Bronchus fibroblast of lung (primary cell): ENCODE results near the gene RUNDC3A. TPM values are rescaled to one million over a fixed set of nuclear protein-coding genes. Genes with fewer than 3 reads are reported as not detected.

Experiments
- total RNA-seq: library from RNA; depleted of rRNA; stranded (reverse); fragments of >200 nt; gene quantifications from 2 replicates; pipeline ENCODE4 v1.2.3, GENCODE V29; 2015

Gene RUNDC3A
- not detected in 2 replicates for total RNA-seq

GRCh38 chr17:44308320-44308818 is at the start of gene RUNDC3A:
RUNDC3A (plus strand) TSS chr17:44308601; CDS start chr17:44308833, 232 bp downstream.

GRCh38 chr17:44267818-44268490 is 40.4 kb upstream of the RUNDC3A start, which contains the start of gene SLC4A1:
SLC4A1 (minus strand) TSS chr17:44268135; CDS start chr17:44262866, 5,269 bp downstream.

GRCh38 chr17:44324571-44325275 is 16.3 kb downstream of the RUNDC3A start, which contains the start of gene SLC25A39:
SLC25A39 (minus strand) TSS chr17:44324823; CDS start chr17:44323562, 1,261 bp downstream.

GRCh38 chr17:44344939-44345453 is 36.6 kb downstream of the RUNDC3A start, which contains the start of gene GRN:
GRN (plus strand) TSS chr17:44345302; CDS start chr17:44349165, 3,863 bp downstream.

GRCh38 chr17:44363613-44364159 is 55.3 kb downstream of the RUNDC3A start, which contains the start of gene FAM171A2:
FAM171A2 (minus strand) TSS chr17:44363853; CDS start chr17:44363714, 139 bp downstream.

Other genes with a start within 250 kb of the RUNDC3A start
- 43.7 and 45.0 TPM in 2 replicates for gene LSM12, start 241.9 kb upstream of the RUNDC3A start, total RNA-seq
- gene G6PC3, start 237.9 kb upstream of the RUNDC3A start, total RNA-seq, result 70.8 and 73.0 TPM in 2 replicates
- gene HDAC5, start 185.0 kb upstream of the RUNDC3A start, total RNA-seq, result 40.1 and 50.8 TPM in 2 replicates
- 8.3 and 8.4 TPM in 2 replicates for gene HROB, start 166.7 kb upstream of the RUNDC3A start, total RNA-seq
- gene ASB16, start 137.9 kb upstream of the RUNDC3A start, total RNA-seq, result under 0.01 TPM in 1 of 2 replicates, not detected in the other
- gene TMUB2, start 121.6 kb upstream of the RUNDC3A start, total RNA-seq, result 24.0 and 27.5 TPM in 2 replicates
- gene ATXN7L3, start 108.7 kb upstream of the RUNDC3A start, total RNA-seq, result 41.5 and 44.9 TPM in 2 replicates
- 34.6 and 38.8 TPM in 2 replicates for gene UBTF, start 88.9 kb upstream of the RUNDC3A start, total RNA-seq
- gene SLC4A1, start 40.5 kb upstream of the RUNDC3A start, total RNA-seq, result not detected in 2 replicates
- gene SLC25A39, start 16.2 kb downstream of the RUNDC3A start, total RNA-seq, result 101 and 108 TPM in 2 replicates
- 142 and 154 TPM in 2 replicates for gene GRN, start 36.7 kb downstream of the RUNDC3A start, total RNA-seq
- gene FAM171A2, start 55.3 kb downstream of the RUNDC3A start, total RNA-seq, result 6.2 and 7.4 TPM in 2 replicates
- gene ITGA2B, start 81.0 kb downstream of the RUNDC3A start, total RNA-seq, result 0.15 and 0.17 TPM in 2 replicates
- 10.0 and 12.1 TPM in 2 replicates for gene GPATCH8, start 194.8 kb downstream of the RUNDC3A start, total RNA-seq
- gene FZD2, start 248.9 kb downstream of the RUNDC3A start, total RNA-seq, result 44.7 and 44.9 TPM in 2 replicates